Kidney capillary endothelial cell (primary cell): Measurements from ENCODE around the gene HCN2.

Source experiments
- DNase-seq: peaks from one replicate; pipeline ENCODE4 v3.0.0-alpha.2; 2018; ENCODE audit warnings: low spot score

The HCN2 gene

DNA sequence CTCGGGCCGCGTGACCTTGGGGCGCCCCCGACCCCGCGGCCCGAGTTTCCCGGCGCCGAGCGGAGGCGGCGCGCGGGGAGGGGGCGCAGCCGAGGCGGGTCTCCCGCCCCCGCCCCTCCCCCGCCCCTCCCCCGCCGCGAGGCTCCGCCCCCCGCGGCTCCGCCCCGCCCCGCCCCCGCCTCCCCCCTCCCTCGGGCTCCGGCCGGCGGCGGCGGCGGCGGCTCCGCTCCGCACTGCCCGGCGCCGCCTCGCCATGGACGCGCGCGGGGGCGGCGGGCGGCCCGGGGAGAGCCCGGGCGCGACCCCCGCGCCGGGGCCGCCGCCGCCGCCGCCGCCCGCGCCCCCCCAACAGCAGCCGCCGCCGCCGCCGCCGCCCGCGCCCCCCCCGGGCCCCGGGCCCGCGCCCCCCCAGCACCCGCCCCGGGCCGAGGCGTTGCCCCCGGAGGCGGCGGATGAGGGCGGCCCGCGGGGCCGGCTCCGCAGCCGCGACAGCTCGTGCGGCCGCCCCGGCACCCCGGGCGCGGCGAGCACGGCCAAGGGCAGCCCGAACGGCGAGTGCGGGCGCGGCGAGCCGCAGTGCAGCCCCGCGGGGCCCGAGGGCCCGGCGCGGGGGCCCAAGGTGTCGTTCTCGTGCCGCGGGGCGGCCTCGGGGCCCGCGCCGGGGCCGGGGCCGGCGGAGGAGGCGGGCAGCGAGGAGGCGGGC, at the start of gene HCN2:
HCN2 (plus strand) TSS at position 189 of the 703 bp plus-strand sequence; CDS start at position 254, 65 bp downstream.
- DNase-seq = no peak

DNA sequence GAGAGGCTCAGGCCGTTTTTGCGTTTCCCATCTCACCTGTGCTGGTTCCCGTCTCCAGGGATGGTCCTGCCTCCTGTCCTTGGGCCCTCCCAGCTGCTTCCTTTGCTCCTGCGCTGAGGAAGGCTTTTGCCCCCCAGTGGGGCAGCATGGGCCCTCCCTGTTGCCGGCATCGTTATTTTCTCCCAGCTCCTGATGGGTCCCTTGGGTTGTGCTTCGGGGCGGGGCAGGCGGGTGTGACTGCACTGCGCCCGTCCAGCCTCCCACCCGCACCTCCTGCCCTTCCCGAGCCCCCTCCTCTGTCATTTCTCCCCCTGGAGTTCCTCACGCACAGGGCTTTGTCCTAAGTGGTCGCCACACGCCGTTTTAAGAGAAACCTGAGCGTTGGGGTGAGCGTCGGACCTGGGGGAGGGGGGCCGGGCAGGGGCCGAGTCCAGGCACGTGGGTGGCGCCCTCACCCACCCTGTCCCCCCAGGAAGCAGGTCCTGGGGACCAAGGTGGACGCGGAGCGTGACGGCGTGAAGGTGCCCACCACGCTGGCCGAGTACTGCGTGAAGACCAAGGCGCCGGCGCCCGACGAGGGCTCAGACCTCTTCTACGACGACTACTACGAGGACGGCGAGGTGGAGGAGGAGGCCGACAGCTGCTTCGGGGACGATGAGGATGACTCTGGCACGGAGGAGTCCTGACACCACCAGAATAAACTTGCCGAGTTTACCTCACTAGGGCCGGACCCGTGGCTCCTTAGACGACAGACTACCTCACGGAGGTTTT, 48.6 kb upstream of the HCN2 start:
- no peak for DNase-seq

DNA sequence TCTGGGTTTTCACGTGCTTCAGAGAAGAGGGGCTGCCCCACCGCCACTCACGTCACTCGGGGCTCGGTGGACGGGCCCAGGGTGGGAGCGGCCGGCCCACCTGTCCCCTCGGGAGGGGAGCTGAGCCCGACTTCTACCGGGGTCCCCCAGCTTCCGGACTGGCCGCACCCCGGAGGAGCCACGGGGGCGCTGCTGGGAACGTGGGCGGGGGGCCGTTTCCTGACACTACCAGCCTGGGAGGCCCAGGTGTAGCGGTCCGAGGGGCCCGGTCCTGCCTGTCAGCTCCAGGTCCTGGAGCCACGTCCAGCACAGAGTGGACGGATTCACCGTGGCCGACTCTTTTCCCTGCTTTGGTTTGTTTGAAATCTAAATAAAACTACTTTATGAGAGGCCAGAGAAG, 48.0 kb upstream of the HCN2 start:
- DNase-seq = no peak

DNA sequence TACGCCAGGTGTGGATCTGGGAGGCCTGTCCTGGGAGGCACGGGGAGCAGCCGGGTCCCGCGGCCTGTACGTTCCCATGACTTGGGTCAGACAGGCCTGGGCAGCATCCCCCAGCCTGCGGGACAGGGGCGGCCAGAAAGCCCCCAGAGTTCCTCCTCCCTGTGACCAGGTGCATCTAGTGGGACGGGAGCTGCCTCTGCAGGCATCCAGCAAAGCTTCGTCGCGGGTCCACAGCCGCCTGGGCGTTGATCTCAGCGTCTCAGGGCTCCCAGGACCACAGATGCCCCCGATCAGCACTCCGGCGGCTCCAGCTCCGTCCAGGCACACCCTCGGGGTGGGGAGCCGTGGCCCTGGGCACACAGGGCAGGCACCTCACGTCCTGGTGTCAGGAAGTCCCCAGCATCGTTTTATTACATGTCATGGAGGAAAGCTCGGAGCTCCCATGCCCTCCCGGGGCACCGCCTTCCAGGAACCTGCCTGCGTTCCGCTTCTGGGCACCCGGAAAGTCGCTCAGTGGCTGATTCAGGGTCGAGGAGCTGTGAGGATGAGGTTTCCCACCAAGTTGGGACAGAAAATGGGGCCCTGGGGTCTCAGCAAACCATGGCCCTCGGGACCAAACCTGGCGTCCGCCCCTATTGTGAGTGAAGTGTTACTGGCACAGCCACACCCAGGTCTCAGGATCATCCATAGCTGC, 47.4 kb upstream of the HCN2 start:
- no peak for DNase-seq

DNA sequence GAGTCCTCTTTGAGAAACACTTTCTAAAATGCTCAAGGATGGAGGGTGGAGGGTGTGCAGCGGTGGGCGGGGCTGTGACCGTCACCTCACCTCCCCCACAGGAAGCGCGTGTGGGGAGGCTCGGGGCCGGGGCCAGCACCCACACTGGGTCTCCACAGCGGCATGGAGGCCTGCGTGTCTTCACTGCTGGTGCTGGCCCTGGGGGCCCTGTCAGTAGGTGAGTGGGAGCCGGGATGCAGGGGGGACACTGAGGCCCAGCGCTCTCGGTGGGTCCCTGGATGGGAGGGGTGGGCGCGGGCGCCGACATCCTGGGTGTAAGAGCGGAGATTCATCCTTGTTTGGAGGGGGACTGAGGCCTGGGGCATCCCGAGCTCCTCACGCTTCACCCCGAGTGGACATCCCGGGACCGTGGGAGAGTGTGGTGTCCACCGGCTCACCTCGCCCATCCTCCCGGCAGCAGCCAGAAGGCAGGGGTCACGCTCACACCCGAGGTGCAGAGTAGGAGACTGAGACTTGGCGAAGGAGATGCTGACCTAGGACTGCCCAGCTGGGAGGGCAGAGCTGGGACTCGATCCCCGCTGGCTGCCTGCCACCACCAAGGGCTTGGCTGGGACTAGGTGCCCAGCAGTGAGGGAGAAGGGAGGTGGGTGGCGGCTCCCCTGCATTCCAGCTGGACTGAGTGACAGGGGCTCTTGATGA, 45.6 kb upstream of the HCN2 start, which contains the start of gene GZMM:
GZMM (plus strand) TSS at position 144 of the 699 bp plus-strand sequence; CDS start at position 163, 19 bp downstream.
- DNase-seq = no peak

DNA sequence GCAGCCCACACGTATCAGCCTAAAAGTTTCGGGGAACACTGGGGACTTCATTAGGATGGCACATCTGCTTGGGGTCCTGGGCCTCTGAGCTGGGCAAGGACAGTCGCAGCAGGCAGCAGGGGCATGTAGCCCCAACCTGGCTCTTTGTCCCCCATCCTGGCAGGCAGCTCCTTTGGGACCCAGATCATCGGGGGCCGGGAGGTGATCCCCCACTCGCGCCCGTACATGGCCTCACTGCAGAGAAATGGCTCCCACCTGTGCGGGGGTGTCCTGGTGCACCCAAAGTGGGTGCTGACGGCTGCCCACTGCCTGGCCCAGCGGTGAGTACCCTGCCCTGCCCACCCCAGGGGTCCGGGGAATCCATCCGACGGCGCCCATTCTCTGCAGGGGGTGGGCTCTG, 42.6 kb upstream of the HCN2 start:
- DNase-seq = no peak

DNA sequence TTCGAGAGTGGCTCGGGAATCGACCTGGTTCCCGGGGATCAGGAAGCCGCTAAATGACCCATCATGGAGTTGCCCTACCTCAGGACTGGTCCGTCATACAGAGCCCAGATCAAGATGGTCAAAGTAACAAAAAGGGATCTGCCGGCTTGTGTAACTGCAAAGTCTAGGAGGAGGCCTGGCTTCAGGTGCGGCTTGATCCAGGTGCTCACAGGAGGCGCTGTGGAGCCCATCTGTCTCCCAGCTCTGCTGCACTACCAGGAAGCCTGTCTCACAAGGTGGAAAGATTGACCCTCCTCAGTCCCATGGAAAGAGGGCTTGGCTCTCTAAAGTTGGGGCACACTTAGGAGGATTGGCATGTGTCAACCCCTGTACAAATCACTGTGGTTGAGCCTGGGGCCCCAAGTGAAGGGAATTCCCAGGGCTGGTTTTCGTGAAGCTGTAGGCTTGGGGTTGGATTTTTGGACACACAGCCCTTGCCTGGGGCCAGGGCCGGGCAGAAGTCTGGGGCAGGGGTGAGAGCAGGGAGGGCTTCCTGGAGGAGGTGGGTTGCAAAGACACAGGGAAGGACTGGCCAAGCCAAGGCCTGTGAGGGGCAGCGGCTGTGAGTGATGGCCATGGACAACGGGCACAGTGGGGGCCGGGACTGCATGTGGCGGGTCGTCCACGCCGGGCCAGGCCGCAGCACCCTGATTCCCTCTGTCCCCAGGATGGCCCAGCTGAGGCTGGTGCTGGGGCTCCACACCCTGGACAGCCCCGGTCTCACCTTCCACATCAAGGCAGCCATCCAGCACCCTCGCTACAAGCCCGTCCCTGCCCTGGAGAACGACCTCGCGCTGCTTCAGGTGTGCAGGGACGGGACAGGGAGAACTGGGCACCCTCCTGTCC, 41.6 kb upstream of the HCN2 start:
- DNase-seq = no peak

DNA sequence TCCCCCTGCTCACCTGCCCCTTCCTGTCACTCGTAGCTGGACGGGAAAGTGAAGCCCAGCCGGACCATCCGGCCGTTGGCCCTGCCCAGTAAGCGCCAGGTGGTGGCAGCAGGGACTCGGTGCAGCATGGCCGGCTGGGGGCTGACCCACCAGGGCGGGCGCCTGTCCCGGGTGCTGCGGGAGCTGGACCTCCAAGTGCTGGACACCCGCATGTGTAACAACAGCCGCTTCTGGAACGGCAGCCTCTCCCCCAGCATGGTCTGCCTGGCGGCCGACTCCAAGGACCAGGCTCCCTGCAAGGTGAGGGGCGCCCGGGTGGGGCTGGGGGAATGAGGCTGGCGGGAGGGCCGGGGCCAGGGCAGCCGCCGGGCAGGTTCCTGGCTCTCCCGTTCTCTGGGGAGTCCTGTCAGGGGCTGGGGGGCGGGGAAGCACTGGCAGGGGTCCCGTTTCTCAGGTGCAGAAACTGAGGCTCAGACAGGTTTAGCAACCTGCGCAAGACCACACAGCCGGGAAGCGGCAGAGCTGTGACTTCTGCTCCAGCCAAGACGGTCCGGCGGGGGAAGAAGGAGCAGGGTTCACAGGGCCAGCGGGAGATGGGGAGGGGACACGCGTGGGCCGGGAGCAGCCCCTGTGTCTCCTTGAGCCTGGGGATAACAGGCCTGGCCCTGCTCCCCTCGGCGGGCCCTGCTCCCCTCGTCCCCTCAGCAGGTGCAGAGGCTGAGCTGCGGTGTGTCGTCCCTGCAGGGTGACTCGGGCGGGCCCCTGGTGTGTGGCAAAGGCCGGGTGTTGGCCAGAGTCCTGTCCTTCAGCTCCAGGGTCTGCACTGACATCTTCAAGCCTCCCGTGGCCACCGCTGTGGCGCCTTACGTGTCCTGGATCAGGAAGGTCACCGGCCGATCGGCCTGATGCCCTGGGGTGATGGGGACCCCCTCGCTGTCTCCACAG, 40.5 kb upstream of the HCN2 start:
- no peak for DNase-seq

DNA sequence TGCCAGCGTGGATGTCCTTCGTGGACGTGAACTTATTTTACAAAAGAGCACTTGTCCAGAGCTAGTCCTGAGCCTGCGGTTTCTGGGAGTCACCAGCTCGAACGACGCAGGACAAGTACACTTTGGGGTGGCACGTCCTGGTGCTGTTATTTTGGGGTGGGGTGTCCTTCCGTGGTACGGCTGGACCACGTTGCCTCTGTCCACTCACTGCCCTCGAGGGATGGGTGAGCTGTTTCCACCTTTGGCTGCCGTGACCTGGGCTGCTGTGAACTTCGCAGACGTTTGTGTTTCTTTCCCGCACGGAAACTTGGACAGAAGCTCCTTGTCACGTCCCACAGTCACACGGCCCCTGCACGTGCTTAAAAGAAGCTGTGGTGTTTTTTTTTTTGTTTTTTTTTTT, 34.9 kb upstream of the HCN2 start:
- no peak for DNase-seq

DNA sequence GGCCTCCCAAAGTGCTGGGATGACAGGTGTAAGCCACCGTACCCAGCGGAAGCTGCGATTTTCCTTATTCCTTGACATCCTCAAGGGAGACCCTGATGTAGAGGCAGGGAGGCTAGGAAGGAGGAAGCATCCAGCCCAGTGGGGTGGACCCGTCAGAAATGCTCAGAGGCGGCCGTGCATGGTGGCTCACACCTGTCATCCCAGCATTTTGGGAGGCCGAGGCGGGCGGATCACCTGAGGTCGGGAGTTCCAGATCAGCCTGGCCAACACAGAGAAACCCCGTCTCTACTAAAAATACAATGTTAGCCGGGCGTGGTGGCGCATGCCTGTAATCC, 34.2 kb upstream of the HCN2 start:
- DNase-seq = no peak

DNA sequence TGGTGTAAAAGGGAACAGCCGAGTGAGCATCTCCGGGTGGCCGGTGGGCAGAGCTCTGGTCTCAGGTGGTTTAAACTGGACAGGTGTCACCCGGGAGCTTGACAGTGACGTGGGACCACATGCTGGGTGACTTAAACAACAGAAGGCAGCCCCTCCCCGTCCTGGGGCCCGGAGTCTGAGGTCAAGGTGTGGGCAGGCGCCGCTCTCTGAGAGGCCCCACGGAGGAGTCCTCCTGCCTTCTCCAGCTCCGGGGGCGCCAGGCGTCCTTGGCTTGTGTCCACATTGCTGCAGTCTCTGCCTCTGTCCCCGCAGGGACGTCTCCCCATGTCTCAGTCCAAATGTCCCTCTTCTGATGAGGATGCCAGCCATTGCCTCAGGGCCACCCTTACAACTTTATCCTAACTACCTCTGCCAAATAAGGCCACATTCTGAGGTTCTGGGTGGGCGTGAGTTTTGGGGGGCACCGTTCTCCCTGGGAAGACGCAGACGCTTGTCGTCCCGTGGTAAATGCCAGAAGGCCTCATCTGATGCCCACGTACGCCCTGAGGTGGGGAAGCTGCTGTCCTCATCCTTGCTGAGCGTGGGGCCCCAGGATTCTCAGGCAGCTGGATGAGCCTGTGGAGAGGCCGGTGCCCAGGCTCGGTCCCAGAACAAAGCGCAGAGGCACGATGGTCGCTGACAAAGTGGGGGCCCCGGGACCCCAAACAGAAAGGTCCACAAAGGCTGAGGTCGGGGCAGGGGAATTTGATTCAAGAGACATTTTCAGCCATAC, 32.9 kb upstream of the HCN2 start:
- no peak for DNase-seq

DNA sequence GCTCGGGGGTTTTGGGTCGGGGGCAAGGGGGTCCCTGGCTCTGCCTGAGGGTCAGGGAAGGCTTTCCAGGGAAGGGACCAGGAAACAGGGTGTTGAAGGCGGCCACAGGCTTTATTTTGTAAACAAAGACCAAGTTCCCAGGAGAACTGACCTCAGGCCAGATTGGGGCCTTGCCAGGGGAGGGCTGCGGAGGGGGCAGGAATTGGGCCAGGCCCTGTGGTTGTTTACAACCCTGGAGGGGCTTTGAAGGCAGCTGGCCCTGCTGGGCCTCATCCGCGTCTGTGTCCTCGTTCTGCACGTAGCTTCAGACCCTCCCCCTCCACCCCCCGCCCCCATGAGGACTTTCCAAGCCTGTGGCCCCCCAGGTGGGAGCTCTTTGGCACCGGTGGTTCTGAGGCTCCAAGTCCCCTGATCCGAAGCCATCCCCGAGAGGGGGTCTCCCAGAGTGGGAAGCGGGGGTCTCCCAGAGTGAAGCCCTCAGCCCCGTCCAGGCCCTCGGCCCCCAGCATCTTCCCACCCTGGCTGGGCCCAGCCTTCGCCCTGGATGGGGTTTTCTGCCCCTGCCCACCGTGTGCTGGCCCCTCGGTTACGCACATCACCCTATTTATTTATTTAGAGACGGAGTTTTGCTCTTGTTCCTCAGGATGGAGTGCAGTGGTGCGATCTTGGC, 30.8 kb upstream of the HCN2 start:
- DNase-seq = no peak

DNA sequence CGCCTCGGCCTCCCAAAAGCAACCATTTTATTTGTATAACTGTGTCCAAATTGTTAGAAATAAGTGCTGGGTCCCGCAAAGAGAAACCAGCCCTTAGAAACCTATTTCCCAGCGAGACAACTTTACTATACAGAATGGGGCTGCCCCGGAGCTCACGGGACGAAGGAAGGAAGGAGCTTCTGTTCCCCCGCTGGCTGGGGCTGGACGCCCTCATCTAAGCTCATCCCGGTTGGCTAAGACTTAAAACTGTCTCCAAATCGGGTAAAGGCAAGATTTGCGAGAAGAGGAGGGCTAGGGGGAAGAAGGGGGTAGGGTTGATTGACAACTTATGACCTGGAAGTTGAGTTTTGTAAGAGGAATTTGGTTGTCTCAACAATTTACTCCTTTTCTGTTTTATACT, 29.6 kb upstream of the HCN2 start:
- no peak for DNase-seq

DNA sequence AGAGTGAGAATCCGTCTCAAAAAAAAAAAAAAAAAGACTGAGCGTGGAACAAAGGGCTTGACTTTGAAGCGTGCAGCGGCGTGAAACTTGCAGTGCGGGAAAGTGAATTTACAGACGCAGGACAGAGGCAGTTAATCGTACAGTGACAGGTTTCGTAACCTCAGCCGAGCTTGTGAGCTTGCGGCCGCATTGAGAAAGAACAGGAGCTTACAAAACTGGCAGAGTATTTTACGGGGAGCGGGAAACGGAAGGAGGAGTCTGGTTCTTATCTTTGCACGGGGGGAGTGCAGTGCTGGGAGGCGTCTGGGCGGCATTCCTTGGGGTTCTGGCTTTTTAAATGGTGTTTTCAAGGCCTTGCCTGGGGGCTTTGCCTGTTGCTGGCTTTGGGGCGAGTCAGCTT, 23.3 kb upstream of the HCN2 start:
- no peak for DNase-seq

DNA sequence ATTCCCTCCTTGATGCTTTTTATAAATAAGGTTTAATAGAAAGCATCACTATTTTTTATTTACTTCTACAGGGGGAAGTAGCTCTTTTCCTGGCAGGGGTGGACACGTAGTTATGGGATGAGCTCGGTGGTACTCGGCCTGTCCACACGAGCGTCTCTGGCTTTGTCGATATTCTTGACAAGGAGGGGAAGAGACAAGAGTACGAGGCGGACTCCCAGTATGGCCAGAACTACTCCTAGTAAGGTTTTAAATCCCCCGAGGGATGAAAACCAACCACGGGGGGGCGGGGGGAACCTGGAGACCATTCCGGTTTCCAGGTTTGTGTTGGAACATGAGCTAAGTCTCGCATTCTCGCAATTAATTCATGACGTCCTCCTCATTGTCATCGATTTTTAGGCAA, 22.8 kb upstream of the HCN2 start:
- DNase-seq = no peak

DNA sequence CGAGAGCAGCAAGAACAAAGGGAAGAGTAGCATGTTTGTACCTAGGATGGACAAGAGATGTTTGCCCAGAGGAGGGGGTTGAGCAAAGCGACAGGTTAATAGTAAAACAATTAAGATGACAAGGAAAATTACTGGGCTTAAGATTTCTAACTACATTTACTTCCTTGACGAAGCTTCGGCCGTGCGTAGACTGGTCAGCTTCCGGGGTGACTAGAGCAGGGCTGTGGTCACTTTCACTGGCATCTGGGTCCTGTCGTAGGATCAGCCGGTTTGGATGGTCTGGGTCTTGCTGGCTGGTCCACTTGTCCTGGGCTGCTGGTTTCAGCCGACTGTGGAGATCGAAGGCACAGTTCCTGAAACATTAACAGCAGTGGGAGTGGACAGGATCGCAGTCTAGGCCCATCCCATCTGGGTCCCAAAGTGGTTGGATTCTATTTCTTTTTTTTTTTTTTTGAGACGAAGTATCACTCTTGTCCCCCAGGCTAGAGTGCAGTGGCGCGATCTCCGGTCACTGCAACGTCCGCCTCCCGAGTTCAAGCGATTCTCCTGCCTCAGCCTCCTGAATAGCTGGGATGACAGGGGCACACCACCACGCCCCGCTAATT, 22.3 kb upstream of the HCN2 start:
- DNase-seq = no peak

DNA sequence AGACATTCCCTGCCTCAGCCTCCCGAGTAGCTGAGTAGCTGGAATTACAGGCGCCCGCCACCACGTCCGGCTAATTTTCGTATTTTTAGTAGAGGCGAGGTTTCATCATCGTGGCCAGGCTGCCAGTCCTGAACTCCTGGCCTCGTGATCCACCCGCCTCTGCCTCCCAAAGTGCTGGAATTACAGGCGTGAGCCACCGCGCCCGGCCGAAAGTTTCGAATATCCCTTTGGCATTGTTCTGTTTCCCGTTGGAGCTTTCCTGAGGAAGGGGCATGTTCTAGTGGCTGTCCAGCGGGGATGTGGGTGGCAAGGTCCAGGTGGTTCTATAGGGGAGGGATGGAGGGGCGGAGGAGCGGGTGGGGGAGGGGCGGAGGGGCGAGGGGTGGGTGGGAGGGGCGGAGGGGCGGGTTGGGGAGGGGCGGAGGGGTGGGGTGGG, 19.4 kb upstream of the HCN2 start:
- no peak for DNase-seq

DNA sequence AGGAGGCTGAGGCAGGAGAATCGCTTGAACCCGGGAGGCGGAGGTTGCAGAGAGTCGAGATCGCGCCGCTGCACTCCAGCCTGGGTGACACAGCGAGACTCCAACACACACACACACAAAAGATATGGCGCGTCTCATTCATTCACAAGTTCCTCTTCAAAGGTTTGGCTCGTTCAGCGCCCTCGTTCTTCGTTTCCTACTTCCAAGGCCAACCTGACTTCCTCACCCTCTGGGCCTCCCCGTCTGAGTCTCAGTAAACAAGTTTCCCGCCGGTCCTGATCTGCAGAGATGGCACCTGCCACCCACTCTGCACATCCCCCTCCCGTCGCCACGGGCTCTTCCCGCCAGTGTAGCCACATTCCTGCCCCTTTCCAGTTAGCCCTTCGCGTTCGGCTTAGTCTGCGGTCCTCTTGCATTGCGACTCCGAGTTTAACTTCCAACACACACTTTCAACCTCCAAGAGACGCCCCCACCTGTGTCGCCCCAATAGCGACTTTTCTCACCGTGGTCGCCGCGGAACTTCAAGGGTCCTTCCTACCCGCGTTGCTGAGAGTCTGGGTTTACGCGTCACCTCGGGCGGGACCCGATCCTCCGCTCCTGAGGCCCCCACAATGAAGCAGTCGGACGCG, 18.6 kb upstream of the HCN2 start:
- peak; percentile 33 for DNase-seq
